HEK293 (cell line): ENCODE measurements around the gene GJB2.

Source experiments
- BCL11A ChIP-seq: fragments of 450-650 bp; formaldehyde crosslinking; IDR thresholded peaks from 2 replicates; pipeline ENCODE4 v1.5.1; 2016; ENCODE audit warnings: low read depth, missing biosample characterization, missing genetic modification characterization
- KLF16 ChIP-seq: fragments of 450-650 bp; formaldehyde crosslinking; IDR thresholded peaks from 2 replicates; pipeline ENCODE4 v1.5.1; 2017; ENCODE audit warnings: missing biosample characterization, missing genetic modification characterization
- KLF8 ChIP-seq: fragments of 450-650 bp; formaldehyde crosslinking; IDR thresholded peaks from 2 replicates; pipeline ENCODE4 v1.5.1; 2016; ENCODE audit warnings: missing biosample characterization, missing genetic modification characterization
- KLF9 ChIP-seq: fragments of 450-650 bp; formaldehyde crosslinking; IDR thresholded peaks from 2 replicates; pipeline ENCODE4 v1.5.1; 2016; ENCODE audit warnings: missing biosample characterization, missing genetic modification characterization, low read depth
- MEIS1 ChIP-seq: sonication (generic); formaldehyde crosslinking; IDR thresholded peaks from 2 replicates; pipeline ENCODE4 v1.8.1; 2022; ENCODE audit warnings: missing genetic modification reagents, mild to moderate bottlenecking, borderline replicate concordance
- MZF1 ChIP-seq: fragments of 450-650 bp; formaldehyde crosslinking; IDR thresholded peaks from 2 replicates; pipeline ENCODE4 v1.5.1; 2017; ENCODE audit warnings: missing biosample characterization, missing genetic modification characterization, borderline replicate concordance
- PRDM1 ChIP-seq: fragments of 450-650 bp; formaldehyde crosslinking; IDR thresholded peaks from 2 replicates; pipeline ENCODE4; 2016; ENCODE audit warnings: missing biosample characterization, missing genetic modification characterization
- SP2 ChIP-seq: fragments of 450-650 bp; formaldehyde crosslinking; IDR thresholded peaks from 2 replicates; pipeline ENCODE4 v1.5.1; 2016; ENCODE audit warnings: missing biosample characterization, missing genetic modification characterization
- SP3 ChIP-seq: fragments of 450-650 bp; formaldehyde crosslinking; IDR thresholded peaks from 2 replicates; pipeline ENCODE4 v1.5.1; 2016; ENCODE audit warnings: missing biosample characterization, missing genetic modification characterization
- SP7 ChIP-seq: fragments of 450-650 bp; formaldehyde crosslinking; IDR thresholded peaks from 2 replicates; pipeline ENCODE4 v1.5.1; 2016; ENCODE audit warnings: missing biosample characterization, missing genetic modification characterization
- TCF7L2 ChIP-seq: IDR thresholded peaks from 2 replicates; pipeline ENCODE4 v1.6.1; 2011; ENCODE audit warnings: low read depth, mild to moderate bottlenecking, inconsistent platforms, low read length, moderate library complexity, borderline replicate concordance
- YY1 ChIP-seq: fragments of 450-650 bp; formaldehyde crosslinking; IDR thresholded peaks from 2 replicates; pipeline ENCODE4 v1.5.1; 2018; ENCODE audit warnings: missing biosample characterization, missing genetic modification characterization
- ZBTB6 ChIP-seq: fragments of 450-650 bp; formaldehyde crosslinking; IDR thresholded peaks from 2 replicates; pipeline ENCODE4 v1.5.1; 2017; ENCODE audit warnings: missing biosample characterization, missing genetic modification characterization
- ZFP3 ChIP-seq: fragments of 450-650 bp; formaldehyde crosslinking; IDR thresholded peaks from 2 replicates; pipeline ENCODE4 v1.5.1; 2016; ENCODE audit warnings: low read depth, missing biosample characterization, missing genetic modification characterization
- ZFP69B ChIP-seq: fragments of 450-650 bp; formaldehyde crosslinking; IDR thresholded peaks from 2 replicates; pipeline ENCODE4 v1.5.1; 2016; ENCODE audit warnings: missing biosample characterization, missing genetic modification characterization
- ZNF202 ChIP-seq: fragments of 450-650 bp; formaldehyde crosslinking; IDR thresholded peaks from 2 replicates; pipeline ENCODE4 v1.5.1; 2016; ENCODE audit warnings: missing biosample characterization, missing genetic modification characterization, borderline replicate concordance
- ZNF266 ChIP-seq: fragments of 450-650 bp; formaldehyde crosslinking; IDR thresholded peaks from 2 replicates; pipeline ENCODE4 v1.5.1; 2016; ENCODE audit warnings: missing biosample characterization, missing genetic modification characterization, low read depth
- ZNF274 ChIP-seq, 2 experiments: fragments of 200-500 bp in 1 of 2; fragments of 450-650 bp in 1 of 2; sonication (Bioruptor generic) in 1 of 2; formaldehyde crosslinking in 1 of 2; IDR thresholded peaks; 2 replicates each; pipeline versions ENCODE4 v1.5.1 to v1.6.1; 2014 to 2016; ENCODE audit warnings: borderline replicate concordance in 1 of 2, inconsistent platforms in 1 of 2, low read length in 1 of 2, missing biosample characterization in 1 of 2, missing genetic modification characterization in 1 of 2
- ZNF394 ChIP-seq: fragments of 450-650 bp; formaldehyde crosslinking; IDR thresholded peaks from 2 replicates; pipeline ENCODE4 v1.5.1; 2016; ENCODE audit warnings: missing biosample characterization, missing genetic modification characterization, mild to moderate bottlenecking, moderate library complexity, borderline replicate concordance
- ZNF48 ChIP-seq: fragments of 450-650 bp; formaldehyde crosslinking; IDR thresholded peaks from 2 replicates; pipeline ENCODE4 v1.5.1; 2016; ENCODE audit warnings: missing biosample characterization, missing genetic modification characterization
- ZNF558 ChIP-seq: fragments of 450-650 bp; formaldehyde crosslinking; IDR thresholded peaks from 2 replicates; pipeline ENCODE4 v1.5.1; 2016; ENCODE audit warnings: missing biosample characterization, missing genetic modification characterization
- ZNF610 ChIP-seq: fragments of 450-650 bp; formaldehyde crosslinking; IDR thresholded peaks from 2 replicates; pipeline ENCODE4 v1.5.1; 2016; ENCODE audit warnings: missing biosample characterization, missing genetic modification characterization, borderline replicate concordance
- ZNF76 ChIP-seq: fragments of 450-650 bp; formaldehyde crosslinking; IDR thresholded peaks from 2 replicates; pipeline ENCODE4; 2016; ENCODE audit warnings: low read depth, missing biosample characterization, missing genetic modification characterization, borderline replicate concordance
- ZNF843 ChIP-seq: fragments of 450-650 bp; formaldehyde crosslinking; IDR thresholded peaks from 2 replicates; pipeline ENCODE4 v1.5.1; 2016; ENCODE audit warnings: missing biosample characterization, missing genetic modification characterization
- ZXDB ChIP-seq: fragments of 450-650 bp; formaldehyde crosslinking; IDR thresholded peaks from 2 replicates; pipeline ENCODE4 v1.5.1; 2016; ENCODE audit warnings: missing biosample characterization, missing genetic modification characterization
- TF ChIP-seq, protein P1 (sequence below): fragments of 450-650 bp; formaldehyde crosslinking; optimal IDR thresholded peaks from 2 replicates; pipeline ENCODE3; 2016; ENCODE audit warnings: missing biosample characterization, mild to moderate bottlenecking, missing genetic modification characterization
- TF ChIP-seq, protein P2 (sequence below): fragments of 450-650 bp; formaldehyde crosslinking; IDR thresholded peaks from 2 replicates; pipeline ENCODE4 v1.5.1; 2016; ENCODE audit warnings: missing biosample characterization, missing genetic modification characterization, borderline replicate concordance

GJB2 gene

DNA sequence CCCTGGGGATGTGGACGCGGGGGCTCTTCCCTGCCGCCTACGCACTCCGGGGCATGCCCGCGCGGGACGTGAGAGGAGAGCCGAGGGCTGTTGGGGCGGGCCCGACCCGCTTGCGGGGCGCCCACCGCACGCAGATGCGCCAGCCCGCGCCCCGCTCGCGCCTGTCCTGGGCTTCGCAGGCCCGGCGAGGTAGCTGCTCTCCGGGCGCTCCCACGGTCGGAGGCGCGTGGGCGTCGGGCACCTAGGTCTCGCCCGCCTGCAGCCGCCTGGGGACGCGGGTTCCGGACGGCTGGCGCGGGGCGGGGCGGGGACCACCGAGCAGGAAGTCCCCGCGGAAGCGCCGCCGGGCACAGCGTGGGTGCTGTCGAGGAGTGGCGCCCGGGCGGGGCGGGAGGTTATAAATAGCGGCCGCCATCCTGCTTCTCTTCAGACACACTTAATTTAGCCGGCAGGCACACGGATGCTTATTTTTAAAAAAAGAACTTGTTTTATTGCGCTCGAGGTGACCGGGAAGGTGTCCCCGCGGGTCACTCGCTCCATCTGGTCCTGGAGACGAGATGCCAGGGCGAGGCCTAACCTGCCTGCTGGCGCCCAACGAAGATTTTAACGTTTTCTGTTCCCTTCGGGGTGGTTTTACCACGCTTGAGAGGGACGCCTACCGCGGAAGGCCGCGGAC is 31.3 kb downstream of the GJB2 start (continued):
- TF ChIP-seq ZNF843 (tag by site-specific recombination) (no peak), SP2 (no peak), ZNF48 (tag by site-specific recombination) (no peak), ZBTB6 (no peak), ZNF202 (tag by site-specific recombination) (0 out of 2 replicates have a peak, but pooled peaks have one; percentile 68), ZXDB (tag by site-specific recombination) (no peak), KLF16 (tag by site-specific recombination) (0 out of 2 replicates have a peak, but pooled peaks have one; percentile 4), ZFP69B (tag by site-specific recombination) (no peak), MZF1 (tag by site-specific recombination) (no peak), SP7 (tag by site-specific recombination) (peak; percentile 8; the same call in 1 of the 2 replicates), BCL11A (tag by site-specific recombination) (no peak), MEIS1 (CRISPR knock-in tag) (no peak), ZFP3 (tag by site-specific recombination) (no peak), ZNF558 (tag by site-specific recombination) (no peak), PRDM1 (no peak), ZNF610 (tag by site-specific recombination) (no peak), ZNF76 (no peak), ZNF394 (tag by site-specific recombination) (no peak), KLF9 (tag by site-specific recombination) (peak; percentile 5; the same call in 1 of the 2 replicates), KLF8 (0 out of 2 replicates have a peak, but pooled peaks have one; percentile 3), ZNF266 (no peak), ZNF274 (IDR thresholded peaks at IDR 0.05; ENCODE audit: low read length) (no peak), ZNF274 (tag by site-specific recombination; IDR thresholded peaks at IDR 0.05; ENCODE audit: borderline replicate concordance) (no peak), YY1 (no peak), SP3 (tag by site-specific recombination) (no peak), TCF7L2 (no peak)
- TF ChIP-seq, protein P1, sequence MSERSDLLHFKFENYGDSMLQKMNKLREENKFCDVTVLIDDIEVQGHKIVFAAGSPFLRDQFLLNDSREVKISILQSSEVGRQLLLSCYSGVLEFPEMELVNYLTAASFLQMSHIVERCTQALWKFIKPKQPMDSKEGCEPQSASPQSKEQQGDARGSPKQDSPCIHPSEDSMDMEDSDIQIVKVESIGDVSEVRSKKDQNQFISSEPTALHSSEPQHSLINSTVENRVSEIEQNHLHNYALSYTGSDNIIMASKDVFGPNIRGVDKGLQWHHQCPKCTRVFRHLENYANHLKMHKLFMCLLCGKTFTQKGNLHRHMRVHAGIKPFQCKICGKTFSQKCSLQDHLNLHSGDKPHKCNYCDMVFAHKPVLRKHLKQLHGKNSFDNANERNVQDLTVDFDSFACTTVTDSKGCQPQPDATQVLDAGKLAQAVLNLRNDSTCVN: no peak
- TF ChIP-seq, protein P2, sequence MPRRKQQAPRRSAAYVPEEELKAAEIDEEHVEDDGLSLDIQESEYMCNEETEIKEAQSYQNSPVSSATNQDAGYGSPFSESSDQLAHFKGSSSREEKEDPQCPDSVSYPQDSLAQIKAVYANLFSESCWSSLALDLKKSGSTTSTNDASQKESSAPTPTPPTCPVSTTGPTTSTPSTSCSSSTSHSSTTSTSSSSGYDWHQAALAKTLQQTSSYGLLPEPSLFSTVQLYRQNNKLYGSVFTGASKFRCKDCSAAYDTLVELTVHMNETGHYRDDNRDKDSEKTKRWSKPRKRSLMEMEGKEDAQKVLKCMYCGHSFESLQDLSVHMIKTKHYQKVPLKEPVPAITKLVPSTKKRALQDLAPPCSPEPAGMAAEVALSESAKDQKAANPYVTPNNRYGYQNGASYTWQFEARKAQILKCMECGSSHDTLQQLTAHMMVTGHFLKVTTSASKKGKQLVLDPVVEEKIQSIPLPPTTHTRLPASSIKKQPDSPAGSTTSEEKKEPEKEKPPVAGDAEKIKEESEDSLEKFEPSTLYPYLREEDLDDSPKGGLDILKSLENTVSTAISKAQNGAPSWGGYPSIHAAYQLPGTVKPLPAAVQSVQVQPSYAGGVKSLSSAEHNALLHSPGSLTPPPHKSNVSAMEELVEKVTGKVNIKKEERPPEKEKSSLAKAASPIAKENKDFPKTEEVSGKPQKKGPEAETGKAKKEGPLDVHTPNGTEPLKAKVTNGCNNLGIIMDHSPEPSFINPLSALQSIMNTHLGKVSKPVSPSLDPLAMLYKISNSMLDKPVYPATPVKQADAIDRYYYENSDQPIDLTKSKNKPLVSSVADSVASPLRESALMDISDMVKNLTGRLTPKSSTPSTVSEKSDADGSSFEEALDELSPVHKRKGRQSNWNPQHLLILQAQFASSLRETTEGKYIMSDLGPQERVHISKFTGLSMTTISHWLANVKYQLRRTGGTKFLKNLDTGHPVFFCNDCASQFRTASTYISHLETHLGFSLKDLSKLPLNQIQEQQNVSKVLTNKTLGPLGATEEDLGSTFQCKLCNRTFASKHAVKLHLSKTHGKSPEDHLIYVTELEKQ (tag by site-specific recombination): no peak
